Measurements from ENCODE around the gene SBK2.

Gene SBK2

DNA sequence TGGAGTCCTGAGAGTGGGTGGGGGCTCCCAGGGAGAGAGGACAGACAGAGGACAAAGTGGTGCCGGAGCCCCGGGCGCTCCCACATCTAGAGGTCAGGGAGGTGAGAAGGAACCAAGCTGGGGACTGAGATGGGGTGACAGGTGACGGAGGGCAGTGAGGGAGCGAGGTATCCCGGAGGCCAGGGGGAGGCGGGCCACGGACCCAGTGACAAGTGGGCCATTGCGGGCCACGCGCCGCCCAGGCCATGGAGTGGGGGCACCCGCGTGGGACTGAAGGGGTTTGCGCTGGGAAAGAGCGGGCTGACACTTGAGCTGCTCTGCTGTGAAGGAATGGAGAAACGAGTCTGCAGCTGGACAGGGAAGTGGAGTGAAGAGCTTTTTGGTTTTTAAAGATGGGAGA, 57.9 kb downstream of the SBK2 start:
- Histone ChIP-seq H3K36me3 (ENCODE audit: control insufficient read depth, insufficient read depth, low read length) (peaks cover 8% of the 10 kb centered on the region), H3K27me3 (ENCODE audit: control insufficient read depth, insufficient read depth, low read length) (no peaks in the 10 kb centered on the region), H3K4me1 (ENCODE audit: control insufficient read depth, insufficient read depth, low read length) (peaks cover 12% of the 10 kb centered on the region), H3K4me3 (ENCODE audit: low read depth, low read length) (no peak overlapping the region), H3K9me3 (ENCODE audit: control insufficient read depth, insufficient read depth, low read length) (no peaks in the 10 kb centered on the region), H3K9ac (ENCODE audit: low read depth, low read length) (no peak overlapping the region)

All from iPS-15b (cell line).